ENCODE results near the gene IKZF4.

IKZF4 gene

DNA sequence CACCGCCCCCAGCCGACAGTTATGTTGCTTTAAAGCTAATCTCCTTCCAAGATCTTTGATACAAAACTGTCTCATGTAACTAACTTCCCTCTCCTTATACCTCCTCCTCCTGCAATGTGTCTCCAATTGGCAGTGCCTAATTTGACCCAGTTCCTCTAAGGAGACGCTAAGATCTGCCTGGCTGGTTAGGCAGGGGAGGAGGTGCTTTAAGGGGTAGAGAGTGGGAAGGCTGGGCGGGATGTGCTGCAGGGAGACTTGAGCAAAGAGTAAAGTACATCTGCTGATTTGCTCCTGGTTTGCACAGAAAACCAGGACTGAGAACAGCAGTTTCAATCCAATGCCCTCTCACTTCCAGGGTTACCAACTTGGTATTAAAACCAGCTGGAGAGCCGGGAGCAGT, 7.4 kb upstream of the IKZF4 start:
- Histone ChIP-seq H3K4me1 (peaks cover 15% of the 10 kb centered on the region), H3K27ac (peak overlapping the region; percentile 51), H3K27me3 (ENCODE audit: control insufficient read depth, insufficient read depth, low read length) (no peaks in the 10 kb centered on the region), H3K36me3 (ENCODE audit: control insufficient read depth, insufficient read depth, low read length) (no peaks in the 10 kb centered on the region), H3K4me2 (ENCODE audit: low read length) (no peak overlapping the region), H3K9me3 (ENCODE audit: control insufficient read depth, low read length) (no peaks in the 10 kb centered on the region), H3K9ac (no peak overlapping the region), H3K79me2 (peaks cover 3% of the 10 kb centered on the region), H2AFZ (no peak overlapping the region), H3K4me3 (ENCODE audit: low read depth, low read length) (no peak overlapping the region)
- no peak for TF ChIP-seq CTCF (IDR thresholded peaks at IDR 0.05)

GRCh38 chr12:56014205-56014604, 6.6 kb upstream of the IKZF4 start:
- H3K36me3 ChIP-seq (ENCODE audit: control insufficient read depth, insufficient read depth, low read length): no peaks in the 10 kb centered on the region
- no peak overlapping the region for H2AFZ ChIP-seq
- no peak overlapping the region for H3K4me3 ChIP-seq (ENCODE audit: low read depth, low read length)
- H3K79me2 ChIP-seq: peaks cover 3% of the 10 kb centered on the region
- peak overlapping the region; percentile 51 for H3K27ac ChIP-seq
- no peak for TF ChIP-seq CTCF (IDR thresholded peaks at IDR 0.05)
- H3K4me2 ChIP-seq (ENCODE audit: low read length): peak overlapping the region; percentile 31
- no peaks in the 10 kb centered on the region for H3K27me3 ChIP-seq (ENCODE audit: control insufficient read depth, insufficient read depth, low read length)
- peaks cover 15% of the 10 kb centered on the region for H3K4me1 ChIP-seq
- no peaks in the 10 kb centered on the region for H3K9me3 ChIP-seq (ENCODE audit: control insufficient read depth, low read length)
- no peak overlapping the region for H3K9ac ChIP-seq

DNA sequence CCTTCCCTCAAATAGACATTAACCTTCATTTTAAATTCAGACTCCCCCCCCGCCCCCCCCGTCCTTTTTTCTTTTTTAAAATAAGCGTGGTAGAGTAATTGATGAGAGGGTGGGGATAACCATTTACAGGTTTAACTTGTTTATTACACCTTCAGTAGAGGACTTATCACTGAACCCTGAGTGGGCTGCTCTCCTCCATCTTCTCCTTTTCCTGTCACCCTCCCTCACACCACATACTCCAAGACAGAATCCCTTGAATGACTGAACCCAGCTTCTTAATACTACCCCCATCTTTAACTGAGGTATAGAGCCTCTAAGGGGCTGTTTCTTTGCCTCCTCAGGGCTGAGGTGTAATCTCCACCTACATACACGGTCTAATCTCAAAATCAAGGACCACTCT, 3.7 kb upstream of the IKZF4 start:
- H3K9me3 ChIP-seq (ENCODE audit: control insufficient read depth, low read length): no peaks in the 10 kb centered on the region
- H3K79me2 ChIP-seq: peaks cover 3% of the 10 kb centered on the region
- H3K27me3 ChIP-seq (ENCODE audit: control insufficient read depth, insufficient read depth, low read length): no peaks in the 10 kb centered on the region
- H3K4me1 ChIP-seq: peaks cover 23% of the 10 kb centered on the region
- H3K4me3 ChIP-seq (ENCODE audit: low read depth, low read length): no peak overlapping the region
- H2AFZ ChIP-seq: no peak overlapping the region
- H3K4me2 ChIP-seq (ENCODE audit: low read length): no peak overlapping the region
- H3K27ac ChIP-seq: no peak overlapping the region
- H3K36me3 ChIP-seq (ENCODE audit: control insufficient read depth, insufficient read depth, low read length): no peaks in the 10 kb centered on the region
- TF ChIP-seq CTCF (IDR thresholded peaks at IDR 0.05): no peak
- H3K9ac ChIP-seq: no peak overlapping the region

GRCh38 chr12:56018356-56018755, 2.5 kb upstream of the IKZF4 start:
- TF ChIP-seq CTCF (IDR thresholded peaks at IDR 0.05): no peak
- Histone ChIP-seq H3K27ac (no peak overlapping the region), H3K4me2 (ENCODE audit: low read length) (no peak overlapping the region), H3K36me3 (ENCODE audit: control insufficient read depth, insufficient read depth, low read length) (no peaks in the 10 kb centered on the region), H2AFZ (no peak overlapping the region), H3K27me3 (ENCODE audit: control insufficient read depth, insufficient read depth, low read length) (no peaks in the 10 kb centered on the region), H3K4me1 (peaks cover 26% of the 10 kb centered on the region), H3K79me2 (peaks cover 6% of the 10 kb centered on the region), H3K9me3 (ENCODE audit: control insufficient read depth, low read length) (no peaks in the 10 kb centered on the region), H3K4me3 (ENCODE audit: low read depth, low read length) (no peak overlapping the region), H3K9ac (no peak overlapping the region)

GRCh38 chr12:56021889-56022497, 1.1 kb downstream of the IKZF4 start:
- Histone ChIP-seq H3K79me2 (peaks cover 17% of the 10 kb centered on the region), H3K9me3 (ENCODE audit: control insufficient read depth, low read length) (no peaks in the 10 kb centered on the region), H3K9ac (peak overlapping the region; percentile 3), H3K27ac (peak overlapping the region; percentile 94), H3K4me2 (ENCODE audit: low read length) (peak overlapping the region; percentile 65), H3K4me3 (ENCODE audit: low read depth, low read length) (peak overlapping the region; percentile 28), H3K36me3 (ENCODE audit: control insufficient read depth, insufficient read depth, low read length) (no peaks in the 10 kb centered on the region), H3K4me1 (peaks cover 20% of the 10 kb centered on the region), H3K27me3 (ENCODE audit: control insufficient read depth, insufficient read depth, low read length) (no peaks in the 10 kb centered on the region), H2AFZ (peak overlapping the region; percentile 63)
- no peak for TF ChIP-seq CTCF (IDR thresholded peaks at IDR 0.05)
